ENCODE data around the gene PER2.

PER2 gene

GRCh38 chr2:238224356-238225035 is 63.9 kb downstream of the PER2 start:
- no peak for DNase-seq

DNA sequence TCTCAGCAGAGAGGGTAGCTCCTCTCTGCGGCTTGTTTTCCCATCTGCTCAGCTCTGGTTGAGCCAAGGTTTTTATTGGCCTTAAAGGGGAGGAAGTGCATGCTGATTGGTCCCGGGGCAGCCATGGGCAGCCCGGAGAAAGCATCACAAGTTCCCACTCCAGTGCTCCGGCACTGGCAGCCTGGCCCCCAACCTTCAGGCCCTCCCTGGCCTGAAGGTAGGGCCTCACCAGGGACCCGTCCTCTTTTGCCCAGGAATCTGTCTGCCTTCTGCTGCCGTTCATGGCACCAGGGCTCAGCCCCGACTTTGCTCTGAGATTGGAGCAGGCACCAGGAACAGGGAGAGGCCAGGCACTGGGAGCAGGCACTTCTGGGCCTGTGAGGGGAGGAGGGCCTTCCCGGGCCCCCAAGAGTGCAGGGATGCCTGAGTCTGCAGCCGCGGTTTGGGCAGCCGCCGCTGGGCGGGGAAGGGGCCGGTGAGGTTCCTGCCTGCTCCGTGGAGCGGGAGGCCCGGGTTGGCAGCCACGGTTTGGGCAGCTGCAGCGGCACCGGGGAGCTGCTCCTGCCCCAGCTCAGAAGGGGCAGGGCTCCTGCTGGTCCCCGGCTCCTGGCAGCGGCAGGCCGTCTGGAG is 67.4 kb downstream of the PER2 start:
- DNase-seq = no peak

DNA sequence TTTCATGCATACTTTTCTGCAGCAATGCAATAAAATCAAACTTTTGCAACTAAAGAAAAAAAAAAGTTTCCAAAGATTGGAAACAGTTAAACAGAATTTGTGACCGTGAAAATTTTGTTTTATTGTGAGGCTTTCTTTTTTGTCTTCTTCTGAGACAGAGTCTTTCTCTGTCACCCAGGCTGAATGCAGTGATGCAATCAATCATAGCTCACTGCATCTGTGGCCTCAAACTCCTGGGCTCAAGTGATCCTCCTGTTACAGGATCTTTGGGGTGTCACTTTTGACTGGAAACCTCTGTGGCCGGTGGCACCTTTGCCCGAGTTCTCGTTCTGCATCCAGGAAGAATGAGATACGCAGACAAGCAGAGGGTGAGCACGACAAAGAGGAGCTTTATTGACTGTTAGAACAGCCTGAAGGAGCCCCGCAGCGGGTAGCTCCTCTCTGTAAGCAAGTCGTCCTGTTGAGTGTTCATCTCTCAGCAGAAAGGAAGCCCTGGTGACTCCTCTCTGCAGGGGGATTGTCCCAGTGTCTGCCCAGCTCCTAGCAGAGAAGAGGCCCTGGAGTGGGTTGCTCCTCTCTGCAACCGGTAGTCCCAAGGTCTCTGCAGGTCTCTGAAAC is 68.0 kb downstream of the PER2 start:
- no peak for DNase-seq

DNA sequence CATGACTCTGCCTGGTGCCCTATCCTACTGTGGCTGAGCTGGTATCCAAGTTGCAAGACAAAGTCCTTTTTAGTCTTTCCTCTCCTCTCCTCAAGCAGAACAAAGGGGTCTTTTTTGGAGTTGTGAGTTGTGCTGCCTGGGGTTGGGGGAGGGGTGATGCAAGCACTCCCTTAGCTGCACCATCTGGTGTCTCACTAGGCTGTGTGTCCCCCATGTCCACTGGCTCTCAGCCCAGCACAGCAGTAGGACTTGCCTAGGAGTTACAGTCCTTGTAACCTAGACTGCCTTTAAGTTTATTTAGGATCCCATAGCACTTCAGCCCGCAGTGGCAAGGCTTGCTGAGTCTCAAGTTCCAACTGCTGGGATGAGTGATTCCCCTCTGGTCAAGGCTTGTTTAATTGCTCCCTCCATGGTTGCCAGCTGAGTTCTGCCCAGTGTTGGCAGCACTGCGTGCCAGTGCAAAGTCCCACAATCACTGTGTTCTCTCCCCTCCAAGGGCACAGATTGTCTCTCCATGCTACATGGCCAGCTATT is 71.7 kb downstream of the PER2 start:
- DNase-seq = no peak

GRCh38 chr2:238207006-238207405 is 81.4 kb downstream of the PER2 start:
- DNase-seq = no peak

DNA sequence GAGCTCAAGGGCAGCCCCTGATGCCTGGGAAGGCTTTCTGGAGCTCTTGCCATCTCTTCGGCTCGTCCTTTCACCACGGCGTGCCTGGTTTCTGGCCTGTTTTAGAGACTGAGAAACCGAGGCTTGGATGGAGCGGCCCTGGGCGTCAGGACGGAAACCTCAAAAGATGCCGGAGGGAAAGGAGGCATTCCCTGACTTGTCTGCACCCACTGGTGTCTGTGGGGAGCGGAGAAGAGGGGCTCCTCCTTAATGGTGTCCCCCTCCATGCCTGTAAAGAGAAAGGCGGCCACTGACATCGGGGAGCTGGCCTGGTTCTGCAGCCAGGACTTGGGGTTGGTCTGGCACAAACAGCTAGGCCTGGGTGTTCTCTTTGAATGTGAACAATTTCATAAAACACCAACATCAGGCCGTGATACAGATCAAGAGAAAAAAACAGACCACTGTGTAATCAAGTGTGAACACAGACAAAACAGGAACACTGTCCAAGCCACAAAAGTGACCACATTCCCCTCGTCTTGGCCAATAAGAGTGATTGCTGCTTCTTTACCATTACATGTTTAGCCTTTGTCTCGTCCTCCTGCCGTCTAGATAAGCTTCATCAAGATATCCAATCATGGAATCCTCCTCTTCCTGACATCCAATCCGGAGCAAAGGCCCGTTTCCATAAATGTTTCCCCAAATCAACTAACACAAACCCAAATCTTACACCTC is 84.3 kb downstream of the PER2 start:
- DNase-seq = no peak

- peak; percentile 100 for DNase-seq
These were observed 85.1 kb downstream of the PER2 start, which contains the start of gene ILKAP for GRCh38 chr2:238203094-238203972. TSS of gene ILKAP (minus strand) at chr2:238203695. CDS start at chr2:238203553, 142 bp downstream.

DNA sequence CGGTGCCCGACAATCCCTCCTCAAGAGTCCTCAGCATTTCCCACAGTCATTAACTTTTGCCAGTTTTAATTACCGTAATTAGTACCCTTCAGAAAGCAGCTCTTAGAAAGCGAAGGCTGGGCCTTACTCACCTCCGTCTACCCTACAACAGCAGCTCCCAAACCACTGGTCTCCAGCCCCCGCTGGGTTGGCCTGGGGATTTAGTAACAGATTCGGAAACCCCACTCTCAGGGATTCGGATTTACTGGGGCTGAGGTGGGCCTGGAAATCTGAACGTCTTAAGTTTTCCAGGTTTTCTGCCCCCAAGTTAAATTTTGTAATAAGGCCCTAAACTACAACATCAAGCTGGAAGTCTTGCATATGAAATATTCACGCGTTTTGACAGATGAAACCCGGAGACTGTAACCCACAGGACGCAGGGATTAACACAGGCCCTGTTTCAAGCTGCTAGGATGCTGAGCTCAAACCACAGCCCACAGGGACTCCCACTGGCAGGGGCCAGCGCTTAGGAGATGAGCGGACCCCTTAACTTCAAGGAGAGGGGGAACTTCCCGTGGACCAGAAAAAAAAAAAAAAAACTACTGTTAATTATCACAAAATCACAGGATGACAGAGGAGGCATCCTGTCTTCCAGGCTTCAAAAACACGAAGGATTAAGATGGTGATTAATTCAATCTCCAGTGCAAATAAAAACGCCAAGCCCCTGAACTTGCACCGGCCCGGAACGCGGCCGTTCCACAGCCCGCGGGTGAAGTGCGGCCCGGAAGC is 85.9 kb downstream of the PER2 start:
- DNase-seq = no peak
